AG08396 (cell line): Measurements from ENCODE around the gene ENO1.

Source experiments
- DNase-seq: peaks from one replicate; pipeline ENCODE4 v3.0.0; 2012; ENCODE audit warnings: low spot score, mixed read lengths

Gene ENO1

GRCh38 chr1:8813016-8813763 is 65.3 kb downstream of the ENO1 start:
- no peak for DNase-seq

GRCh38 chr1:8812081-8812480 is 66.4 kb downstream of the ENO1 start:
- DNase-seq: no peak
